ENCODE measurements around the gene BEND5.
A peak's percentile ranks its signal among the peaks of the same experiment; 100 is the strongest.

BEND5 gene

GRCh38 chr1:48761986-48762385 is 14.7 kb downstream of the BEND5 start:
- DNase-seq: no peak

- DNase-seq: no peak
These were observed 15.3 kb downstream of the BEND5 start for GRCh38 chr1:48761411-48761810.

GRCh38 chr1:48760857-48761256 is 15.8 kb downstream of the BEND5 start:
- DNase-seq: no peak

- DNase-seq: no peak
These were observed 17.7 kb downstream of the BEND5 start for GRCh38 chr1:48758976-48759375.

GRCh38 chr1:48757363-48757762 is 19.3 kb downstream of the BEND5 start:
- DNase-seq: no peak

- DNase-seq: no peak
These were observed 19.9 kb downstream of the BEND5 start for GRCh38 chr1:48756683-48757316.

- DNase-seq: no peak
These were observed 23.4 kb downstream of the BEND5 start for GRCh38 chr1:48753293-48753692.

GRCh38 chr1:48750109-48750508 is 26.6 kb downstream of the BEND5 start:
- peak; percentile 49 for DNase-seq

GRCh38 chr1:48749068-48749467 is 27.6 kb downstream of the BEND5 start:
- no peak for DNase-seq

GRCh38 chr1:48746906-48747305 is 29.8 kb downstream of the BEND5 start:
- DNase-seq: no peak

- DNase-seq: no peak
These were observed 32.7 kb downstream of the BEND5 start for GRCh38 chr1:48744032-48744431.

GRCh38 chr1:48743480-48743879 is 33.2 kb downstream of the BEND5 start:
- no peak for DNase-seq

GRCh38 chr1:48741380-48741779 is 35.3 kb downstream of the BEND5 start:
- no peak for DNase-seq

- no peak for DNase-seq
These were observed 36.1 kb downstream of the BEND5 start for GRCh38 chr1:48740621-48741020.

- DNase-seq: no peak
These were observed 37.6 kb downstream of the BEND5 start for GRCh38 chr1:48739091-48739490.

GRCh38 chr1:48738356-48738755 is 38.3 kb downstream of the BEND5 start:
- no peak for DNase-seq

- no peak for DNase-seq
These were observed 40.9 kb downstream of the BEND5 start for GRCh38 chr1:48735796-48736195.

- no peak for DNase-seq
These were observed 46.4 kb downstream of the BEND5 start for GRCh38 chr1:48730164-48730910.

GRCh38 chr1:48728584-48728983 is 48.1 kb downstream of the BEND5 start:
- no peak for DNase-seq

- no peak for DNase-seq
These were observed 50.0 kb downstream of the BEND5 start for GRCh38 chr1:48726557-48727215.

GRCh38 chr1:48726139-48726538 is 50.6 kb downstream of the BEND5 start:
- DNase-seq: no peak

- DNase-seq: no peak
These were observed 51.2 kb downstream of the BEND5 start for GRCh38 chr1:48725341-48726046.

- no peak for DNase-seq
These were observed 55.8 kb downstream of the BEND5 start for GRCh38 chr1:48720929-48721328.

- DNase-seq: no peak
These were observed 58.0 kb downstream of the BEND5 start for GRCh38 chr1:48718705-48719104.

All from CD4-positive, alpha-beta T cell treated with Interleukin-15 for 1 hour (primary cell).